ENCODE data around the gene C4orf51. TPM values are rescaled to one million over a fixed set of nuclear protein-coding genes. Genes with fewer than 3 reads are reported as not detected.

The C4orf51 gene
- total RNA-seq, 1 donor from 2014 or later = 5.8 TPM

DNA sequence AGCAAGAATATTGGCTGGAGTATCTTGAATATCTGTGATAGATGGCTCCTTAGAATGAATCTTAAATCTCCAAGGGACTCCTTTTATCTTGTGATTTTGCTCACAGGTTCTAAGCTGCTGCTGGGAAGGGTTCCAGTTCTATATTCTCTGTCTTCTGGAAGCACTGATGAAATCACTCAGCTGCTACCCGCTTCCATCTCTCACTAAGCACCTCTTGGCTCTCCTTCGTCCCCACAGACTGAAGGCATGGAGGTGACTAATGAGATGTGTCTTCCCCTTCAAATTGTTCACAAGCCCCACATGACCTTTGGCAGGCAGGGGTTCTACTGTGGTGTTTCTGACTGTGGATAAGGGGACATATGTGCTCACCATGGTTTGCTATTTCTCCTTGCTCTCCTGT lies 75.9 kb downstream of the C4orf51 start:
- DNase-seq (ENCODE audit: low spot score) = no peak

DNA sequence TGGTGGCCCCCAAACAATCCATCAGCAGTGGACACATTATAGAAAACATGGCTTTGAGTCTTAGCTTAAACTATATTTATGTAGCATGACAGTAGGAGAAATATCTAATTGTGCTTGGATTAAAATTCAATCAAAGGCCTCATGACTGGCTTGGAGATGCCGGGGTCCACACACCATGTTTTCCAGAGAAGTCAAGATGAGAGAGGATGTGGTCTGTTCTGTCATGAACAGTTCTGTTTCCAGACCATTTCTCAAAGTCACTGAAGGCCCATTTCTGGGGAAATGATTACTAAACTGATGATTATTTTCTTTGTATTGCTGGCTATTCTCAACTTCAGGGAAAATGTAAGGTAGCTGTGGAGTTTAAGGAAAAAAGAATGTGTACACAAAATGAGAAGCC lies 76.3 kb downstream of the C4orf51 start:
- no peak for DNase-seq (ENCODE audit: low spot score)

DNA sequence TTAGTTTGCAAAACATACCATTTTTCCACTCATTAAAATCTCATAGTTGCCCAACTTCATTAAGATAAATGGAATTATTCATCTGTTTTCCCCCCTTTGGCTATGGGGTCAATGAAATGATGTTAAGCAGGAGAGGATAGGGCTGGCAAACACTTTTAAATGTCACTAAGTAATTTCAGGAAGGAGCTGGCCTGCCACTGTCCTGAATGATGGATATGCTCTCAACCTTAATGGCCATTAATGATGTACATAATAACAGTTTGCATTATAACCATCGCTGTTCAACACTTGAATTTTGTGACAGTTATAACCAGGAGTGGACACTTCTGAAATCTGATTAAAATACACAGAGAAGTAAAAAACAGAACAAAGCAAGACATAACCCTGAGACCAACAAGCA lies 77.2 kb downstream of the C4orf51 start:
- no peak for DNase-seq (ENCODE audit: low spot score)

DNA sequence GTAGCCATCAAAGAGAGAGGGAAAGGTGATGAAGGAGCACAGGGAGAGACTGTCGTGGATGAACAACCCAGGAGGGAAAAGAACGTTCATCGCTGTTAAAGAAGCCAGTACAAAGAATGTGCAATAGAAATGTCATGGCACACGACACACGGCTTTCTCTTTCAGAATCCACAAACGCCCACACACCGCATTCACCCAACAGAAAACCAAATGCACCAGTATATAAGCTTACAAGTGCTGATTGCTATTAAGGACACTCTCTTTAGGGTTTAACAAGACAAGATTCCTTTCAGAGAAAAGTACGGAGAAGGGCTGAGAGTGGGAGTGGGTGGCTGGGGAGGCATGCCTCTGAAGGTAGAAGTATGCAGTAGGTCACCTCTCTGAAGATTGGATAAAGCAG lies 80.2 kb downstream of the C4orf51 start:
- DNase-seq (ENCODE audit: low spot score) = no peak

DNA sequence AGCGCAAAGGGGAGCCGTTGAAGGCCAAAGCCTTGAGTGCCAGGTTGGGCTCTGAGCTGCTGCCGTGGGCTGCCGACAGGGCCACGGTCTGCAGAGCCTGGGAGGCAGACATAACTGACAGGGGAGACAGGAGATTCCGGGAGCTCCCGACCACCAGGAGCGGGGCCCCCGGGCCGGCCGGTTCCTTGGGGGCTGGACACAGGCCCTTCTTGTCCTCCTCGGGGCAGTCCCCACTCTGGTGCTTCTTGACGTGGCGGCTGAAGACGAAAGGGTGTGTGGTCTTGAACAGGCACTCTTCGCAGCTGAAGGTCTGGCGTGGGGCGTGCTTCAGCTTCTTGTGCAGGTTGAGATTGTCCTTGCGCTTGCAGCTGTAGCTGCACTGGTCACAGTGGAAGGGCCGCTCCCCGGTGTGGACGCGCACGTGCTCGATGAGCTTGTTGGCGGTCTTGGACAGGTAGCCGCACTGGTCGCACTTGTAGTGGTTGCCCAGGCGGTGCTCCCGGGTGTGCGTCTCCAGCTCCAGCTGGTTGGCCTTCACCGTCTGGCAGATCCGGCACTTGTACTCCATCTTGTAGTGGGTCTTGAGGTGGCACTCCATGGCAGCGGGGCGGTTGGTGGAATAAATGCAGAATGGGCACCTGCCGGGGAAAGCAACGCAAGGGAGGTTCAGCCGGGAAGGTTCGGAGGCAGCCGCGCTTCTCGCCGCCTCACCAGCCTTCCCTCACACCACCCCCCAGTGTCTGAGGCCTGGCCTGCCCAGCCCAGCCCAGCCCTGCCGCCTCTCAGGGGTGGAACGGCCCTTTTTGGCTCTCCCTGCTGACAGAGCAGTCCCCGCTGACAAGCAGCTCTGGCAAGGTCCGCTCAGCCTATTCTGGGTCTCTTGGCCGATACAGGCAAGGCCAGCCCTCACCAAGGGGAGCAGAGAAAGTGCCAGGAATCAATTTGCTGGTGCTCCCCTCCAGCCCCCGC lies 81.3 kb downstream of the C4orf51 start:
- no peak for DNase-seq (ENCODE audit: low spot score)

DNA sequence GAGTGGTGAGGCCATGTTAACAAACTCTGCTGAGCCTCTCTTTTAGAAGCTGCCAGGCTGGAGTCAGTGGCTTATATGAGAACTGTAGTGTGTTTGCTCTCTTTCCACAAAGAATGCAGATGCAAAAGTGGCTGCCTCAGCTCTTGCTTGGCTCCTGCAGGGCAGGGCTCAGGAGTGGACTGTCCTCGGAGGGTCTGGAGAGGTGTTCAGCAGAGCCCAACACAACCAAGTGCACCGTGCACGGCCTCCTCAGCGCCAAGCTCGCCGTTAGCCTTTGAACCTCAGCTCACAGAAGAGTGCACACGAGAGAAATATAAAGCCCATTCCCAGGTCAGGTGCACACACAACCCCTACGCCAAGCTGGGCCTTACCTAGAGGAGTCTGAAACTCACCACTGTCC lies 82.8 kb downstream of the C4orf51 start:
- no peak for DNase-seq (ENCODE audit: low spot score)

DNA sequence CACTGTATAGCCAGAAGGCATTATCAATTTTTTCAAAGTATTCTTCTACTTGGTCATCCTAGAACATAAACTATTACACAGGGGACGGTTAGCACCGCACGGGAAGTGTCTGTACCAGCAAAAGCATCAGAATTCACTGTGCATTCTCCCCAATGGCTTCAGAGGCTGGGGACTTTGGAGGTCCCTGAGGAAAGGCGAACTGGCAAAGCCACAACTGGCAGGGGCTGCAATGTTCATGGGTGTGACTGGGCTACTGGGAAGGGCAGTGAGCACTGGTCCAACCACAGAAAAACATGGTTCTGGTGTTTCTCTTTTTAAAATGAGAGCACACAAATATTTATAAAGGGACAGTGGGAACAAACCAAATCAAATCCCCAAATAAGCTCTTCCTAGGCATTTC lies 83.5 kb downstream of the C4orf51 start:
- DNase-seq (ENCODE audit: low spot score) = no peak

DNA sequence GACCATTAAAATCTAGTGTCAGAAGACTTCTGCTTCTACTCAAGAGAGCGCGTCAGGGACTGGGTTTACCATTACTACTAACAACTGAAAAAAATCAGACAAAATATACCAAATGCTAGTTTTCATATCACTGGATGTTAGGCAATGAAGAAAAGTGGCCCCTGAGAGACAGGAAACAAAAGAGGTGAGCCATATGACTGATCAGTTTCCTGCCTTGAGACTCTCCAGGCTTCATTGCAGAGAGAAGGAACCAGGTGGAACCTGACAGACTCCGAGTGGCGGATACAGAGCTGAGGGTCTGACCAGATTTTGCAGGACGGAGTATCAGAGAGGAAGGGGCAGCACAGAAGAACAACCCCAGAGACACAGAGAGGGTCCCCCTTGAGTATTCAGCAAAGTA lies 86.3 kb downstream of the C4orf51 start:
- DNase-seq (ENCODE audit: low spot score) = no peak

DNA sequence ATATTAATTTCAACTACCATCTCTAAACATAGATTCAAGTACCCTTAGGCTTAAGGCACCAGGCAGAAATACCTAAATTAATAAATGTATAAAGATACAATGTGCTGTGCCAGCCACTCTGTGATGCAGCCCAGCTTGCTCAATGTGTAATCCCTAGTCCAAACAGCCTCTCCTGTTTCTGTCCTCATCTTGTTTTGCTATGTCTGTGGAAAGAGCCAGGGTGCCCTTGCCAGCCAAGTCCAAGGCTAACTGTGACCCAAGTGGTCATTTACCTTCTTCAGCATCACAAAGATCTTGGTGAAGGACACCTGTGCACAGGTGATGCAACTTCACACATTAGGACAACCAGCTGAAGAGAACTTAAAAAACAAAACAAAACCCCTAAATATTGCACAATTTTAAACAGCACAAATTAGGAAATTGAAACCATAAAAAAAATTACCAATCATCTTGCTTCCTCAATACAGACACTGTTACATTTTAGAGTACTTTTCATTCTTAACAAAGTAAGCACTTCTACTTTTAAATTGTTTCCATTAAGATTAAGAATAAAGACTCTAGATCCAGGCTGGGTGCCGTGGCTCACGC lies 89.6 kb downstream of the C4orf51 start:
- no peak for DNase-seq (ENCODE audit: low spot score)

DNA sequence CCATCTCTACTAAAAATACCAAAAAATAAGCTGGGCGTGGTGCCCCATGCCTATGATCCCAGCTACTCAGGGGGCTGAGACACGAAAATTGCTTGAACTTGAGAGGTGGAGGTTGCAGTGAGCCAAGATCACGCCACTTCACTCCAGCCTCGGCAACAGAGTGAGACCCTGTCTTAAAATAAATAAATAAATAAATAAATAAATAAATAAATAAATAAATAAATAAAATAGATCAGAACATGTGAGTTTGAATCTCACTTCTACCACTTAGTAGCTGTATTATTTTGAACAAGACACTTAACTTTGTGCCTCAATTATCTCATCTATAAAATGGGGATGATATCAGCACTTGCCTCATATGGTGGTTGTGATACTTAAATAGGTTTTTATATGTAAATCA lies 90.2 kb downstream of the C4orf51 start:
- no peak for DNase-seq (ENCODE audit: low spot score)

DNA sequence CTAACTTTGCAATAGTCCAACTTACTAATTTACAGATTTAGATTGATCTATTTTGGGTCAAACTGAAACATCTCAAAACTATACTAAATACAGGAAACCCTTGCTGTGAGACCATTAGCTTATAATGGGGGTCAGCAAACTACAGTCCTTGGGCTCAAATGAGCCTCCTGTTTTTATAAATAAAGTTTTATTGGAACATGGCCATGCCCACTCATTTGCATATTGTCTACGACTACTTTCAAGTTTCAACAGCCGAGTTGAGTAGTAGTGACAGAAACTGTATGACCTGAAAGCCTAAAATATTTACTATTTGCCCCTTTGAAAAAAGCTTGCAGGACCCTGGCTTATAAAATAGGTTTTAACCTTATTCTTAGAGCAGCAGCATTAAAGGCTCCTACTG lies 92.4 kb downstream of the C4orf51 start:
- DNase-seq (ENCODE audit: low spot score) = no peak

DNA sequence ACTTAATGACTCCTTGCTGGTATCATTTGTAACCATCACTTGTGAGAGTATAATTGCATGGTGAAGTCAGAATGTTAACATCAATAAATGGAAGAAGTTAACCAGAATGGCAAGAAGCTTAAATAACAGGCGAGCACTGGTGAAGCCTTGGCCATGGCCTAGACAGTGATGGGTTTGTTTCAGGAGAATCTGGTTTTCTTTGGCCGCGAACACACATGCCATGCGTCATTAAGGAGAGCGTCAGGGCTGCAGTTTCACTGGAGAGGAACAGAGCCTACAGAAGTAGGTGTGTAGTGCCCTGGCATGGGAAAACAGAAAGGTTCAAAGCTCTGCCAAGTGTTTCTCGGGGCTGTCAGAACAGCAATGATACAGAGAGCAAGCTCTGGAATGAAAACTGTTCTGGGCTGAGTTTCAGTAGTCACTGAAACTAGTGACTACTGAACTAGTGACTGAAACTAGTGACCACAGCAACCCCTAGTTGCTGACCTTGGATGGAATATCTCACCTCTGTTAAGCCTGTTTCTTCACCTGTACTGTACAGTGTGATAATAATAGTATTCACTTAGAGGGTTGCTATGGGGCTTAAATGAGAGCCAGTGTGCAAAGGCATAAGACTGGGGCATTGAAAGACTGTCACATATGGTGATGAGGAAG lies 93.8 kb downstream of the C4orf51 start:
- no peak for DNase-seq (ENCODE audit: low spot score)

DNA sequence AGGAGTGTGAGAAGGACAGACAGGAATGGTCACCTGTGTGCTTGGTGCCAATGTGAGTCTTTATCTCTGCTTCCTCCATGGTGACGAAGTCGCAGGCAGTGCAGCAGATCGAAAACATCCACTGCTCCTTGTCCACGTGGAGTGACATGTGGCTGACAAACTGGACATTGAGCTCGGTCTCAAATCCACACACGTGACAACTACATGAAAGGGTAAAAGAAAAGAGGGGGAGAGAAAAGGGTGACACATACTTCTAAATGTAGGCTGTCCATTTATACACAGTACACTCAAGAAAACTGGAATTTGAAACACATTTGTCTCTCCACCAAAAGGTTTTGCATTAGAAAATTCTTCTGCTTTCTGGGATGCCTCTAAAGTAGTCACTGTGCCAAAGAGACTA lies 94.5 kb downstream of the C4orf51 start:
- no peak for DNase-seq (ENCODE audit: low spot score)

DNA sequence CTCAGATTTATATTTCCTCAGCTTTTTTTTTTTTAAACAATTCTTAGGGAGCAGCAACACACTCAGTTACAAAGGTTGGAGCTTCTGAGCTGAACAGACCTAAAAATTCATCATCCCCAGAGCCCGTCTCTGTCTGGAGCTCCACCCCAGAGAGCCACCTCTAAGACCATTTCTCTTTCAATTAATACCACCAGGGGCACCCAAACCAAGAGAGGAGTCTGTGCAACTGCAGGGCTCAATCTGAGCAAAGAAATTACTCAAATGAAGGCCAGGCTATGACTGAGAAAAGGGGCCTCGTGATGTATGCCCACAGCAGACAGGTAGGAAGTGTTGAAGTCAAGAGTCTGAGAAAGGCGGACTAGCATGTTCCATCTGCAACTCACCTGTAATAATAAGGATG lies 95.5 kb downstream of the C4orf51 start:
- DNase-seq (ENCODE audit: low spot score) = no peak

DNA sequence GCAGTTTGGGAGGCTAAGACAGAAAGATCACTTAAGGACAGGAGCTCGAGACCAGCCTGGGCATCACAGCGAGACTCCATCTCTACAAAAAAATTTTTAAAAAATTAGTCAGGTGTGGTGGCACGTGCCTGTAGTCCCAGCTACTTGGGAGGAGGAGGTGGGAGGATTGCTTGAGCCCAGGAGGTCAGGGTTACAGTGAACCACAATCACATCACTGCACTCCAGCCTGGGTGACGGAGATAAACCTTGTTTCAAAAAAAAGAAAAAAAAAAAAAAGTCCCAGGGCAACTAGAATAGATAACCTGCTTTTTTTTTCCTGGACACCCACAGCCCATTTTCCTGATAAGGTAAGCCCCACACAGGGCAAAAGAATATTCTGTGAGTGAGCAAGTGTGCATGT lies 96.3 kb downstream of the C4orf51 start:
- no peak for DNase-seq (ENCODE audit: low spot score)

DNA sequence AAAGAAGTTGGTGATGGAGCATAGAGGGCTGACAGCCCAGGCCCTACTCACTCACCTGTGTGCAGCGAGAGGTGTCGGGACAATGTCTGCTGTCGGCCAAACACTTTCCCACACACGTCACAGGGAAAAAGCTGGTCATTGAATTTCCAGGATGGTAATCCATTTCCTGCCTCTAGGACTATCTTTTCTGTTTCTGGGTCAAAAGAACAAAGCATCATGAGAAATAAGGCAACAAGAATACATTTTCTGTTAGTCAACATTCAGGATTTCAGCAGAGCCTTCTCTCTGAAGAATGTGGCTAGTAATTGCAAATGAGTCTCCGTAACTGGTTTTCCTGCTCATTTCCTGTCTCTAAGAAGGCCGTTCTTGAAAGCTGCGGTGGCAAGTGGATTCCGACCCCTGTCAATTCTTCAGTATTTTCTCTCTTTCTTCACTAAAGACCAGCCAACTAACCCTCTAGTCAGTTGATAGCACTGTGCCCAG lies 99.4 kb downstream of the C4orf51 start:
- no peak for DNase-seq (ENCODE audit: low spot score)

DNA sequence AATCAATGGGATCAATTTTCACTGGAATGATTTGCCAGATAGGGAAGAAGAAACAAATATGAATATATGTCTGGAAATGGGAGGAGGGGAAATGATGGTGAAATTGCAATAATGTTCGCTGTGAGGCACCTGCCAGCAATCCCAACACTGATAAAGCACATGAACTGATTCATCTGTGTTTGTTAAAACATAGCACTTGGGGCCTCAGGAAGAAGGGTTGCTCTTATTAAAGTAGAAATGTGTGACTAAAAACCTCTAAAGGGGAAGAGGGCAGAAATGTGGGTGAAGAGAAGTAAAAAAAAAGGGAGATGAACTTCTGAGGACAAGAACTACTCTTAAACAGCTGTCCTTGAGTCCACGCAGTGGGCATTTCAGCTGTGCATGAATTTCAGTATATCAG lies 101.4 kb downstream of the C4orf51 start:
- no peak for DNase-seq (ENCODE audit: low spot score)

Other genes starting within 250 kb of the C4orf51 start
- gene SMAD1, start 198.3 kb upstream of the C4orf51 start, total RNA-seq (ENCODE audit: insufficient read depth, low replicate concordance) = 10.8 TPM
- gene MMAA, start 60.8 kb upstream of the C4orf51 start, total RNA-seq (ENCODE audit: insufficient read depth, low replicate concordance) = 14.0 TPM

Data from umbilical cord (tissue), 2 donors.